Measurements from ENCODE around the gene WASHC3.
"Not testable (repeated sequence)": the region's sequence is repeated elsewhere in the genome, so short reads cannot be mapped to it uniquely, and the experiment has no call there.

The WASHC3 gene

DNA sequence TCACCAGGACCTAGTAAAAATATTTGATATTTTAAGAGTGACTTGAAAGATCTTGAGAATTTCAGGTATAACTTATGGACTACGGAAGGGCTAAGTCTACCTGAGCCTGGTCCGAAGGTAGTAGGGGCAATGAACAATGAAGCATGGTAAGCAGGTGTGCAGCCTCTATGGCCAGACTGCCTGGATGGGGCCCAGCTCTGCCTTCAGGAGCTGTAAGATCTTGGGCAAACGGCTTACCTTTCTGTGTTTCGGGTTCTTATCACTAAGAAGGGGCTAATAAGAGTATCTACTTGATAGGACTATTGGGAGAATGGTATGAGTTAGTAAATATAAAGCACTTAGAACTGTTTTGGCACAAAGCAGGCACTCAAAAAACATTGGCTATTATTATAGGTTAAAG lies 19.1 kb upstream of the WASHC3 start:
- no peak for ATAC-seq
- no peak for TF ChIP-seq ZFP30 (CRISPR knock-in tag; IDR thresholded peaks at IDR 0.05)
- TF ChIP-seq PPARA (CRISPR knock-in tag; IDR thresholded peaks at IDR 0.05; ENCODE audit: borderline replicate concordance), result no peak
- no peak for TF ChIP-seq ZNF565 (CRISPR knock-in tag; conservative IDR thresholded peaks at IDR 0.05; ENCODE audit: low read depth)
- no peak for TF ChIP-seq TSHZ2 (CRISPR knock-in tag; IDR thresholded peaks at IDR 0.05)
- no peak for TF ChIP-seq RARB (CRISPR knock-in tag; IDR thresholded peaks at IDR 0.05)
- no peak for TF ChIP-seq CSRNP3 (CRISPR knock-in tag; IDR thresholded peaks at IDR 0.05)
- no peak for TF ChIP-seq POU6F1 (CRISPR knock-in tag; IDR thresholded peaks at IDR 0.05; ENCODE audit: borderline replicate concordance, low read depth)
- TF ChIP-seq SNAI2 (CRISPR knock-in tag; IDR thresholded peaks at IDR 0.05), result no peak
- TF ChIP-seq, protein P1, sequence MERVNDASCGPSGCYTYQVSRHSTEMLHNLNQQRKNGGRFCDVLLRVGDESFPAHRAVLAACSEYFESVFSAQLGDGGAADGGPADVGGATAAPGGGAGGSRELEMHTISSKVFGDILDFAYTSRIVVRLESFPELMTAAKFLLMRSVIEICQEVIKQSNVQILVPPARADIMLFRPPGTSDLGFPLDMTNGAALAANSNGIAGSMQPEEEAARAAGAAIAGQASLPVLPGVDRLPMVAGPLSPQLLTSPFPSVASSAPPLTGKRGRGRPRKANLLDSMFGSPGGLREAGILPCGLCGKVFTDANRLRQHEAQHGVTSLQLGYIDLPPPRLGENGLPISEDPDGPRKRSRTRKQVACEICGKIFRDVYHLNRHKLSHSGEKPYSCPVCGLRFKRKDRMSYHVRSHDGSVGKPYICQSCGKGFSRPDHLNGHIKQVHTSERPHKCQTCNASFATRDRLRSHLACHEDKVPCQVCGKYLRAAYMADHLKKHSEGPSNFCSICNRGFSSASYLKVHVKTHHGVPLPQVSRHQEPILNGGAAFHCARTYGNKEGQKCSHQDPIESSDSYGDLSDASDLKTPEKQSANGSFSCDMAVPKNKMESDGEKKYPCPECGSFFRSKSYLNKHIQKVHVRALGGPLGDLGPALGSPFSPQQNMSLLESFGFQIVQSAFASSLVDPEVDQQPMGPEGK (CRISPR knock-in tag; IDR thresholded peaks at IDR 0.05; ENCODE audit: borderline replicate concordance), result no peak
- no peak for TF ChIP-seq TCF4 (CRISPR knock-in tag; IDR thresholded peaks at IDR 0.05; ENCODE audit: borderline replicate concordance)
- TF ChIP-seq ESRRG (CRISPR knock-in tag; IDR thresholded peaks at IDR 0.05), result no peak
- TF ChIP-seq GLIS3 (CRISPR knock-in tag; IDR thresholded peaks at IDR 0.05), result no peak
- TF ChIP-seq ZC3H10 (CRISPR knock-in tag; IDR thresholded peaks at IDR 0.05), result no peak

DNA sequence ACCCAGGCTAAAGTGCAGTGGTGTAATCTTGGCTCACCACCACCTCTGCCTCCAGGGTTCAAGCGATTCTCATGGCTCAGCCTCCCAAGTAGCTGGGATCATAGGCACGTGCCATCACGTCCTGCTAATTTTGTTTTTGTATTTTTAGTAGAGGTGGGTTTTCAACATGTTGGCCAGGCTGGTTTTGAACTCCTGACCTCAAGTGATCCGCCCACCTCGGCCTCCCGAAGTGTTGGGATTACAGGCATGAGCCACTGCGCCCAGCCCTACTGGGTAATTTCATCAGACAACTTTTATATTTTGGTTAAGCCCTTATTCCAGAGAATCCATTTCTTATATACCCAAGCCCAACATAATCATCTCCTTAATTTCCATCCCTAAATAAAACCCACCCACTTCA lies 10.3 kb upstream of the WASHC3 start:
- ATAC-seq, result not testable (repeated sequence)

GRCh38 chr12:102069707-102070106 lies 7.9 kb upstream of the WASHC3 start:
- no peak for ATAC-seq
- TF ChIP-seq ZNF70 (CRISPR knock-in tag; IDR thresholded peaks at IDR 0.05), result no peak
- TF ChIP-seq SNAI2 (CRISPR knock-in tag; IDR thresholded peaks at IDR 0.05), result no peak
- TF ChIP-seq POU6F1 (CRISPR knock-in tag; IDR thresholded peaks at IDR 0.05; ENCODE audit: borderline replicate concordance, low read depth), result no peak
- no peak for TF ChIP-seq ZC3H10 (CRISPR knock-in tag; IDR thresholded peaks at IDR 0.05)
- TF ChIP-seq CSDC2 (CRISPR knock-in tag; IDR thresholded peaks at IDR 0.05), result no peak
- no peak for TF ChIP-seq ZFP3 (CRISPR knock-in tag; IDR thresholded peaks at IDR 0.05)
- no peak for TF ChIP-seq ZNF565 (CRISPR knock-in tag; conservative IDR thresholded peaks at IDR 0.05; ENCODE audit: low read depth)
- TF ChIP-seq CREB5 (CRISPR knock-in tag; IDR thresholded peaks at IDR 0.05; ENCODE audit: low read depth), result no peak
- no peak for TF ChIP-seq TSHZ2 (CRISPR knock-in tag; IDR thresholded peaks at IDR 0.05)
- no peak for TF ChIP-seq BACH2 (CRISPR knock-in tag; IDR thresholded peaks at IDR 0.05; ENCODE audit: borderline replicate concordance)
- no peak for TF ChIP-seq ARNTL (CRISPR knock-in tag; IDR thresholded peaks at IDR 0.05; ENCODE audit: borderline replicate concordance, low read depth)
- no peak for TF ChIP-seq GLIS3 (CRISPR knock-in tag; IDR thresholded peaks at IDR 0.05)
- TF ChIP-seq ISL1 (CRISPR knock-in tag; IDR thresholded peaks at IDR 0.05), result no peak
- TF ChIP-seq ZNF8 (CRISPR knock-in tag; IDR thresholded peaks at IDR 0.05), result no peak
- no peak for TF ChIP-seq RARB (CRISPR knock-in tag; IDR thresholded peaks at IDR 0.05)
- TF ChIP-seq ZFP30 (CRISPR knock-in tag; IDR thresholded peaks at IDR 0.05), result no peak
- TF ChIP-seq ESRRG (CRISPR knock-in tag; IDR thresholded peaks at IDR 0.05), result no peak
- TF ChIP-seq CSRNP3 (CRISPR knock-in tag; IDR thresholded peaks at IDR 0.05), result no peak
